Ishikawa (cell line): ENCODE results near the gene KLHDC2.

Source experiments
- CEBPB ChIP-seq: IDR thresholded peaks from 2 replicates; pipeline ENCODE4 v1.6.1; 2012
- CREB1 ChIP-seq: IDR thresholded peaks from 2 replicates; pipeline ENCODE4 v1.6.1; 2012; ENCODE audit warnings: low read depth
- EGR1 ChIP-seq: IDR thresholded peaks from 2 replicates; pipeline ENCODE4 v1.6.1; 2012
- EP300 ChIP-seq: IDR thresholded peaks from 2 replicates; pipeline ENCODE4 v1.6.1; 2012; ENCODE audit warnings: borderline replicate concordance
- FOXM1 ChIP-seq: IDR thresholded peaks from 2 replicates; pipeline ENCODE4 v1.6.1; 2012; ENCODE audit warnings: low read depth, borderline replicate concordance
- MAX ChIP-seq: IDR thresholded peaks from 2 replicates; pipeline ENCODE4 v1.6.1; 2012
- NFIC ChIP-seq: IDR thresholded peaks from 2 replicates; pipeline ENCODE4 v1.6.1; 2012
- RAD21 ChIP-seq: IDR thresholded peaks from 2 replicates; pipeline ENCODE4 v1.6.1; 2012; ENCODE audit warnings: low read depth
- TAF1 ChIP-seq: IDR thresholded peaks from 2 replicates; pipeline ENCODE4 v1.6.1; 2012; ENCODE audit warnings: low read depth, mild to moderate bottlenecking
- TCF12 ChIP-seq: IDR thresholded peaks from 2 replicates; pipeline ENCODE4 v1.6.1; 2012; ENCODE audit warnings: low read depth
- TEAD4 ChIP-seq: IDR thresholded peaks from 2 replicates; pipeline ENCODE4 v1.6.1; 2012
- USF1 ChIP-seq: IDR thresholded peaks from 2 replicates; pipeline ENCODE4 v1.6.1; 2012
- YY1 ChIP-seq: IDR thresholded peaks from 2 replicates; pipeline ENCODE4 v1.6.1; 2012; ENCODE audit warnings: low read depth
- ZBTB7A ChIP-seq: IDR thresholded peaks from 2 replicates; pipeline ENCODE4 v1.6.1; 2012; ENCODE audit warnings: low read depth
- TF ChIP-seq, protein P1 (sequence below): IDR thresholded peaks from 2 replicates; pipeline ENCODE4 v1.6.1; 2012; ENCODE audit warnings: low read depth, mild to moderate bottlenecking

KLHDC2 gene

GRCh38 chr14:49732896-49733295 is 35.1 kb upstream of the KLHDC2 start:
- TF ChIP-seq TAF1, result no peak

DNA sequence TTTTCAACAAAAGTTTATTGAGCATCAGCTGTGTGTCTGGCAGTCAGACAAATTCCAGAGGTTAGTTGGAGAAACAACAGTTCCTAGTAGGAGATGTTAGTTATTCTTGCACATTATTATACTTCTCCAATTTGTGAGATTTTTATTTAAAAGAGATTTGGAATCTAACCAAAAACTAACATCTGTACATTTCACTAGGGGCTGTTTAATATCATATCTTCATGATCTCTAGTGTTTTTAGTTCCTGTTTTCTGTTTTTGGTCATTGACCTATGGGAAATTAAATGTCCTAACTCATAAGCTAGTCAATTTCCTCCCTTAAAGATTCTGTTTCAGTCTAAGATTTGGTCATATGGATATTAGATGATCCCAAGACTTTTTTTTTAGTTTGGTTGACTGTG is 34.1 kb upstream of the KLHDC2 start:
- no peak for TF ChIP-seq RAD21
- no peak for TF ChIP-seq USF1
- TF ChIP-seq MAX, result no peak
- TF ChIP-seq EP300, result no peak
- TF ChIP-seq YY1, result no peak
- no peak for TF ChIP-seq TCF12
- TF ChIP-seq NFIC, result no peak
- TF ChIP-seq, protein P1, sequence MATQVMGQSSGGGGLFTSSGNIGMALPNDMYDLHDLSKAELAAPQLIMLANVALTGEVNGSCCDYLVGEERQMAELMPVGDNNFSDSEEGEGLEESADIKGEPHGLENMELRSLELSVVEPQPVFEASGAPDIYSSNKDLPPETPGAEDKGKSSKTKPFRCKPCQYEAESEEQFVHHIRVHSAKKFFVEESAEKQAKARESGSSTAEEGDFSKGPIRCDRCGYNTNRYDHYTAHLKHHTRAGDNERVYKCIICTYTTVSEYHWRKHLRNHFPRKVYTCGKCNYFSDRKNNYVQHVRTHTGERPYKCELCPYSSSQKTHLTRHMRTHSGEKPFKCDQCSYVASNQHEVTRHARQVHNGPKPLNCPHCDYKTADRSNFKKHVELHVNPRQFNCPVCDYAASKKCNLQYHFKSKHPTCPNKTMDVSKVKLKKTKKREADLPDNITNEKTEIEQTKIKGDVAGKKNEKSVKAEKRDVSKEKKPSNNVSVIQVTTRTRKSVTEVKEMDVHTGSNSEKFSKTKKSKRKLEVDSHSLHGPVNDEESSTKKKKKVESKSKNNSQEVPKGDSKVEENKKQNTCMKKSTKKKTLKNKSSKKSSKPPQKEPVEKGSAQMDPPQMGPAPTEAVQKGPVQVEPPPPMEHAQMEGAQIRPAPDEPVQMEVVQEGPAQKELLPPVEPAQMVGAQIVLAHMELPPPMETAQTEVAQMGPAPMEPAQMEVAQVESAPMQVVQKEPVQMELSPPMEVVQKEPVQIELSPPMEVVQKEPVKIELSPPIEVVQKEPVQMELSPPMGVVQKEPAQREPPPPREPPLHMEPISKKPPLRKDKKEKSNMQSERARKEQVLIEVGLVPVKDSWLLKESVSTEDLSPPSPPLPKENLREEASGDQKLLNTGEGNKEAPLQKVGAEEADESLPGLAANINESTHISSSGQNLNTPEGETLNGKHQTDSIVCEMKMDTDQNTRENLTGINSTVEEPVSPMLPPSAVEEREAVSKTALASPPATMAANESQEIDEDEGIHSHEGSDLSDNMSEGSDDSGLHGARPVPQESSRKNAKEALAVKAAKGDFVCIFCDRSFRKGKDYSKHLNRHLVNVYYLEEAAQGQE, result no peak
- no peak for TF ChIP-seq CEBPB
- no peak for TF ChIP-seq CREB1
- TF ChIP-seq TEAD4, result no peak
- TF ChIP-seq FOXM1, result no peak
- TF ChIP-seq EGR1, result no peak
- no peak for TF ChIP-seq TAF1
- no peak for TF ChIP-seq ZBTB7A

DNA sequence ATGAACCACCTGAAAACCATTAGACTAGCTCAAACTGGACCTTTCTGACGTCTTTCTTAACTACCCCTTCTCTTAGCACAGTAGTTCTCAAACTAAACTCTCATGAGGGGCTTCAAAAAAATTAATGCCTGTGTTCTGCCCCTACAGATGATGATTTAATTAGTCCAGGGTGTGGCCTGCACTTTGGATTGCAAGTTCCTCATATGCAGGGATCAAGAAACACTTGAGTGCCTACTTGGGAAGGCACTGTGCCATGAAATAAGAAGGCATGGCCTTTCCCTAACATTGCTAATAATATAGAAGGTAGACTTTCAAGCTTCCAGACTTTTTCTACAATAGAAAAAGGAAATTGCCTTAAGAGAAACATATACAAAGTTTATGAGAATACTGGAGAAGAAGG is 22.8 kb upstream of the KLHDC2 start:
- no peak for TF ChIP-seq FOXM1
- TF ChIP-seq CREB1, result no peak
- TF ChIP-seq EP300, result no peak

- no peak for TF ChIP-seq YY1
- TF ChIP-seq TEAD4, result no peak
- TF ChIP-seq EP300, result no peak
- TF ChIP-seq USF1, result no peak
- TF ChIP-seq ZBTB7A, result no peak
- no peak for TF ChIP-seq TCF12
- no peak for TF ChIP-seq RAD21
- TF ChIP-seq TAF1, result no peak
- no peak for TF ChIP-seq CEBPB
- TF ChIP-seq, protein P1, result no peak
- TF ChIP-seq NFIC, result no peak
- TF ChIP-seq EGR1, result no peak
- TF ChIP-seq CREB1, result no peak
- TF ChIP-seq FOXM1, result no peak
- no peak for TF ChIP-seq MAX
Measured at GRCh38 chr14:49754570-49755097, 13.3 kb upstream of the KLHDC2 start.

GRCh38 chr14:49755378-49755777 is 12.6 kb upstream of the KLHDC2 start:
- TF ChIP-seq CEBPB, result no peak
- TF ChIP-seq EP300, result no peak
- TF ChIP-seq FOXM1, result no peak
- no peak for TF ChIP-seq CREB1
- TF ChIP-seq RAD21, result no peak
- TF ChIP-seq, protein P1, result no peak
- no peak for TF ChIP-seq TEAD4
- TF ChIP-seq USF1, result no peak
